ENCODE measurements around the gene EFTUD2. TPM values are rescaled to one million over a fixed set of nuclear protein-coding genes. Genes with fewer than 3 reads are reported as not detected.
"Not testable (repeated sequence)": the region's sequence is repeated elsewhere in the genome, so short reads cannot be mapped to it uniquely, and the experiment has no call there.

Gene EFTUD2
- total RNA-seq, 1 experiment from 2014 or later = 143 TPM

DNA sequence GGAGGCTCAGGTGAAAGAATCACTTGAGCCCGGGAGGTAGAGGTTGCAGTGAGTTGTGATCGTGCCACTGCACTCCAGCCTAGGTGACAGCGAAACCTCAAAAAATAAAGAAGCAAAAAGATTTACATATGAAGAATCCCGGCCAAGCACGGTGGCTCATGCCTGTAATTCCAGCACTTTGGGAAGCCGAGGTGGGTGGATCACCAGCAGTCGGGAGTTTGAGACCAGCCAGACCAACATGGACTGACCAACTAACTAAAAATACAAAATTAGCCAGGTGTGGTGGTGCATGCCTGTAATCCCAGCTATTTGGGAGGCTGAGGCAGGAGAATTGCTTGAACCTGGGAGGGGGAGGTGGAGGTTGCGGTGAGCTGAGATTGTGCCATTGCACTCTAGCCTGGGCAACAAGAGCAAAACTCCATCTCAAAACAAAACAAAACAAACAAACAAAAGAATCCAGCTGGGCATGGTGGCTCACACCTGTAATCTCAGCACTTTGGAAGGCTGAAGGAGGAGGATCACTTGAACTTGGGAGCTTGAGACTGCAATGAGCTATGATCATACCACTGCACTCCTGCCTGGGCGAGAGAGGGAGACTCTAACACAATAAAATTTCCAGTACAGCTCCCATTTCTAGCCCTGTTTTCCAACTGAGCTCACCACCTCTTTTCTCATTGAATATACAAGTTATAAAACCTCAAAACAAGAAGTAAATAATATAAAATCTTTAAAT, 90.4 kb downstream of the EFTUD2 start:
- DNase-seq (ENCODE audit: low spot score) = not testable (repeated sequence)

DNA sequence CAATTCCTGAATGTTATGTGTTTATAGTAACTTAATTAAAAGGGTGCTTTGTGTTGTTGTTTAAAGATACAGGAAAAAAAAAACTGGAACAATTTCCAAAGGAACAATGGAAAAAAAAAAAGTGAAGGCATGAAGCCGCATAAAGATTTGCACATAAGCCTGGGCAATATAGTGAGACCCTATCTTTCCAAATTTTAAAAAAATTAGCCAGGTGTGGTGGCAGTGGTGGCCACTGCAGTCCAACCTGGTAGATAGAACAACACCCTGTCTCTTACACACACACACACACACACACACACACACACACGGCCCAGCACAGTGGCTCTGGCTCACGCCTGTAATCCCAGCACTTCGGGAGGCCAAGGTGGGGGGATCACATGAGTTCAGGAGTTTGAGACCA, 91.1 kb downstream of the EFTUD2 start:
- DNase-seq (ENCODE audit: low spot score) = no peak

DNA sequence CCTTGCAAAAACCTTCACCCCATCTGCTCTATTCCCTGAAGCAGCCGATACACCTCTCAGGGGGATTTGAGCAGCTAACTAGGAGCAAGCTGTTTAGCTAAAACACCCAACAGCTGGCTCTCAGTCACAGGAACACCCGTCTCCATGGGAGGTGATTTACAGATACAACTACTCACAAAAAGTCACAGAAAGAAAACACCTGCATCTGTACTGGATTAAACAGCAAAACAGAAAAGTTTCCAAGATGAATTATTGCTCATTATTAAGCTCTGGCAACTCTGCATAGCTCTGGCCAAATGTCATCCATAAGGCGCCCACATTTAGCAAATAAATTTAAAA, 91.5 kb downstream of the EFTUD2 start:
- DNase-seq (ENCODE audit: low spot score) = no peak

GRCh38 chr17:44807093-44807816, 92.0 kb downstream of the EFTUD2 start:
- DNase-seq (ENCODE audit: low spot score) = no peak

DNA sequence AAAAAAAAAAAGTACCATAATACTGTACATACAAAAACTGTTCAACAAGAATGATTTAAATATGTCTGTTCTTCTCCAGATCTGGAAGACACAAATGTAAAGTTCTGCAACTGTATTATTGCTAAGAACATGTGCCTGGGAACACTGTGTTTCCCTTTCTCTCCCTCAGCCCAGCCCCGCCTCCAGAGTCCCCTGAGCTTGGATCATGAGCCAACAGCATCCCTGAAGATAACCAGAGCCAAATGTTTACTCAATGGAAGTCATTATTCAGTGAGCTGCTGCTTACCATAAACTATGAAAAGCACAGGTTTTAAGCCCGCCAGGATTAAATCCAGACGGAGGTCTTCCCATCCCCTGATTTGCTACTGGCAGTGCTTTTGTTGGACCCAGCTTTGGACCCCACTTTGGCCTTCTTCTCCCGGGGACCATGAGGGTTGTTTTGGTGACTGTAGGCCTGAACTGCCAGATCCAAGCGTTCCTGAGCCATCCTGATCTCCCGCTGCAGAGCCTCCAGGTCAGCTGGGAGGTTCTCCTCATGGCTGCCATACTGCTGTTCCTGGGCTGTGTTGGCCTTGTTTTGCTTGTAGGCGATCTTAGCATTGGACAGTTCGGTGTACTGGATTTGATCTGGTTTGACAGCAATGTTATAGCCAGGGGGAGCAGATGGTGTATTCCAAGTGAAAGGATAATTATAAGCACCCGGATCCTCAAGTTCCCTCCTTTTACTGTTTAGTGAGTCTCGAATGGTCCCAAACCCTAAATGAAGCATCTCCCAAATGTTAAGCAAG, 94.7 kb downstream of the EFTUD2 start:
- DNase-seq (ENCODE audit: low spot score) = no peak

DNA sequence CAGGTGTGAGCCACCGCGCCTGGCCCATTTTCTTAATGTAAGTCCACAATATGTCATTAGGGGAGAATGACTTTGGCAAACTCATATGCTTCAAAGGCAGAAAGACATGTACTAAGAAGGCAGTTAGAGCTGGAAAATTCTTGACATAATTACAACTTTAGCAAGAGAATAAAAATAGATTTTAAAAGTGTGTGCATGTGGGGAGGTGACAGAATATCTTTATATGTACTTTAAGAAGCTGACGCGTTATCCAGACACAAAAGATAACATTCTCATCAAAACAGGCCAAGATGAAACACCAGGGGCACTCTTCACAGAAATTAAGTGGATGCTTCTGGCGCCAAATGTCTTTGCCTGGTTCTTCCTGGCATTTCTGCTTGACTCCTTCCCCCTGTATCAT, 97.4 kb downstream of the EFTUD2 start:
- DNase-seq (ENCODE audit: low spot score) = no peak

Small RNA genes within 50 kb of the gene (small RNA-seq; reads per million reads assigned to genes)
- not detected for gene CCDC103
- gene MIR6783 = not detected
- not detected for gene RN7SL405P

Other genes with a start within 250 kb of the EFTUD2 start
- gene MEIOC, start 243.0 kb downstream of the EFTUD2 start, total RNA-seq (2014; rRNA removed; shearing (Covaris generic)) = not detected in 2 replicates
- gene CCDC43, start 209.7 kb downstream of the EFTUD2 start, total RNA-seq (2014; rRNA removed; shearing (Covaris generic)) = 13.9 and 16.4 TPM in 2 replicates
- 11.4 and 11.8 TPM in 2 replicates for gene DBF4B, start 190.8 kb downstream of the EFTUD2 start, total RNA-seq (2014; rRNA removed; shearing (Covaris generic))
- gene ADAM11, start 140.5 kb downstream of the EFTUD2 start, total RNA-seq (2014; rRNA removed; shearing (Covaris generic)) = 0.05 and 0.20 TPM in 2 replicates
- gene GJC1, start 69.2 kb downstream of the EFTUD2 start, total RNA-seq (2014; rRNA removed; shearing (Covaris generic)) = not detected in 2 replicates
- gene HIGD1B, start 51.6 kb downstream of the EFTUD2 start, total RNA-seq (2014; rRNA removed; shearing (Covaris generic)) = not detected in 2 replicates
- 0.29 and 0.46 TPM in 2 replicates for gene GFAP, start 16.1 kb upstream of the EFTUD2 start, total RNA-seq (2014; rRNA removed; shearing (Covaris generic))
- gene KIF18B, start 48.3 kb upstream of the EFTUD2 start, total RNA-seq (2014; rRNA removed; shearing (Covaris generic)) = 12.2 and 14.8 TPM in 2 replicates
- gene C1QL1, start 68.9 kb upstream of the EFTUD2 start, total RNA-seq (2014; rRNA removed; shearing (Covaris generic)) = 0.05 TPM in 1 of 2 replicates, not detected in the other
- 44.9 and 49.8 TPM in 2 replicates for gene DCAKD, start 152.2 kb upstream of the EFTUD2 start, total RNA-seq (2014; rRNA removed; shearing (Covaris generic))
- 59.2 and 77.1 TPM in 2 replicates for gene NMT1, start 161.9 kb upstream of the EFTUD2 start, total RNA-seq (2014; rRNA removed; shearing (Covaris generic))
- gene PLCD3, start 233.1 kb upstream of the EFTUD2 start, total RNA-seq (2014; rRNA removed; shearing (Covaris generic)) = 130 and 142 TPM in 2 replicates
- 12.0 and 12.3 TPM in 2 replicates for gene ACBD4, start 236.2 kb upstream of the EFTUD2 start, total RNA-seq (2014; rRNA removed; shearing (Covaris generic))
- 9.4 and 9.6 TPM in 2 replicates for gene HEXIM1, start 249.0 kb upstream of the EFTUD2 start, total RNA-seq (2014; rRNA removed; shearing (Covaris generic))

Measured in HT-29 (cell line).